ENCODE measurements around the gene PBXIP1.

PBXIP1 gene

GRCh38 chr1:154955718-154956543 is at the start of gene PBXIP1:
Gene PBXIP1 (minus strand): TSS chr1:154956099. CDS start chr1:154953721, 2,378 bp downstream.
- H3K27ac Mint-ChIP-seq: peak within 1 kb of the TSS; percentile 96
- H3K36me3 Mint-ChIP-seq (ENCODE audit: low read depth): peaks cover 36% of the 10 kb centered on the region
- H3K4me1 Mint-ChIP-seq (ENCODE audit: low read depth): peaks cover 84% of the 10 kb centered on the region
- no peaks in the 10 kb centered on the region for H3K27me3 Mint-ChIP-seq
- H3K4me3 Mint-ChIP-seq: peak within 1 kb of the TSS; percentile 89
- DNase-seq: peak; percentile 77
- H3K9me3 Mint-ChIP-seq: no peaks in the 10 kb centered on the region

GRCh38 chr1:155005076-155006011 is 49.4 kb upstream of the PBXIP1 start:
- H3K36me3 Mint-ChIP-seq (ENCODE audit: low read depth): peaks cover 25% of the 10 kb centered on the region
- no peaks in the 10 kb centered on the region for H3K9me3 Mint-ChIP-seq
- H3K27me3 Mint-ChIP-seq: no peaks in the 10 kb centered on the region
- DNase-seq: no peak
- peak overlapping the region; percentile 91 for H3K27ac Mint-ChIP-seq
- H3K4me3 Mint-ChIP-seq: peak overlapping the region; percentile 66
- peaks cover 64% of the 10 kb centered on the region for H3K4me1 Mint-ChIP-seq (ENCODE audit: low read depth)

GRCh38 chr1:155004352-155005075 is 48.6 kb upstream of the PBXIP1 start:
- H3K27ac Mint-ChIP-seq: peak overlapping the region; percentile 91
- H3K4me3 Mint-ChIP-seq: peak overlapping the region; percentile 92
- H3K4me1 Mint-ChIP-seq (ENCODE audit: low read depth): peaks cover 63% of the 10 kb centered on the region
- peaks cover 17% of the 10 kb centered on the region for H3K36me3 Mint-ChIP-seq (ENCODE audit: low read depth)
- H3K9me3 Mint-ChIP-seq: no peaks in the 10 kb centered on the region
- DNase-seq: peak; percentile 46
- H3K27me3 Mint-ChIP-seq: no peaks in the 10 kb centered on the region

GRCh38 chr1:155003766-155004351 is 48.0 kb upstream of the PBXIP1 start:
- no peaks in the 10 kb centered on the region for H3K27me3 Mint-ChIP-seq
- peaks cover 66% of the 10 kb centered on the region for H3K4me1 Mint-ChIP-seq (ENCODE audit: low read depth)
- DNase-seq: peak; percentile 49
- H3K27ac Mint-ChIP-seq: peak overlapping the region; percentile 92
- no peaks in the 10 kb centered on the region for H3K9me3 Mint-ChIP-seq
- peak overlapping the region; percentile 92 for H3K4me3 Mint-ChIP-seq
- peaks cover 13% of the 10 kb centered on the region for H3K36me3 Mint-ChIP-seq (ENCODE audit: low read depth)

- Mint-ChIP-seq H3K4me1 (ENCODE audit: low read depth) (peaks cover 66% of the 10 kb centered on the region), H3K4me3 (peak overlapping the region; percentile 92), H3K9me3 (no peaks in the 10 kb centered on the region), H3K36me3 (ENCODE audit: low read depth) (peaks cover 12% of the 10 kb centered on the region), H3K27me3 (no peaks in the 10 kb centered on the region), H3K27ac (peak overlapping the region; percentile 92)
- peak; percentile 59 for DNase-seq
Observed at GRCh38 chr1:155003227-155003765, 47.4 kb upstream of the PBXIP1 start.

- H3K27ac Mint-ChIP-seq: peak within 1 kb of the TSS; percentile 94
- H3K4me3 Mint-ChIP-seq: peak within 1 kb of the TSS; percentile 92
- H3K36me3 Mint-ChIP-seq (ENCODE audit: low read depth): peaks cover 12% of the 10 kb centered on the region
- no peaks in the 10 kb centered on the region for H3K27me3 Mint-ChIP-seq
- peaks cover 69% of the 10 kb centered on the region for H3K4me1 Mint-ChIP-seq (ENCODE audit: low read depth)
- no peaks in the 10 kb centered on the region for H3K9me3 Mint-ChIP-seq
- DNase-seq: peak; percentile 55
Observed at GRCh38 chr1:155002464-155003226, 46.7 kb upstream of the PBXIP1 start, which contains the start of gene ZBTB7B. Gene ZBTB7B (plus strand): TSS chr1:155002802. CDS start chr1:155014661, 11,859 bp downstream.

GRCh38 chr1:155001675-155002463 is 46.0 kb upstream of the PBXIP1 start:
- Mint-ChIP-seq H3K4me3 (peak overlapping the region; percentile 83), H3K9me3 (no peaks in the 10 kb centered on the region), H3K27ac (peak overlapping the region; percentile 94), H3K4me1 (ENCODE audit: low read depth) (peaks cover 68% of the 10 kb centered on the region), H3K27me3 (no peaks in the 10 kb centered on the region), H3K36me3 (ENCODE audit: low read depth) (peaks cover 12% of the 10 kb centered on the region)
- DNase-seq: peak; percentile 97

GRCh38 chr1:155001425-155001674 is 45.5 kb upstream of the PBXIP1 start:
- Mint-ChIP-seq H3K36me3 (ENCODE audit: low read depth) (peaks cover 12% of the 10 kb centered on the region), H3K4me3 (peak overlapping the region; percentile 83), H3K9me3 (no peaks in the 10 kb centered on the region), H3K27ac (peak overlapping the region; percentile 94), H3K4me1 (ENCODE audit: low read depth) (peaks cover 63% of the 10 kb centered on the region), H3K27me3 (no peaks in the 10 kb centered on the region)
- peak; percentile 79 for DNase-seq

GRCh38 chr1:155000726-155001424 is 45.0 kb upstream of the PBXIP1 start:
- DNase-seq: peak; percentile 89
- no peaks in the 10 kb centered on the region for H3K27me3 Mint-ChIP-seq
- peak overlapping the region; percentile 94 for H3K27ac Mint-ChIP-seq
- H3K4me3 Mint-ChIP-seq: peak overlapping the region; percentile 83
- peaks cover 60% of the 10 kb centered on the region for H3K4me1 Mint-ChIP-seq (ENCODE audit: low read depth)
- H3K9me3 Mint-ChIP-seq: no peaks in the 10 kb centered on the region
- peaks cover 12% of the 10 kb centered on the region for H3K36me3 Mint-ChIP-seq (ENCODE audit: low read depth)

GRCh38 chr1:155000411-155000725 is 44.5 kb upstream of the PBXIP1 start:
- no peak for DNase-seq
- Mint-ChIP-seq H3K27me3 (no peaks in the 10 kb centered on the region), H3K36me3 (ENCODE audit: low read depth) (peaks cover 10% of the 10 kb centered on the region)

GRCh38 chr1:154999571-155000410 is 43.9 kb upstream of the PBXIP1 start:
- DNase-seq: peak; percentile 80
- H3K4me1 Mint-ChIP-seq (ENCODE audit: low read depth): peaks cover 52% of the 10 kb centered on the region
- H3K27me3 Mint-ChIP-seq: no peaks in the 10 kb centered on the region
- H3K36me3 Mint-ChIP-seq (ENCODE audit: low read depth): peaks cover 10% of the 10 kb centered on the region
- no peaks in the 10 kb centered on the region for H3K9me3 Mint-ChIP-seq
- H3K27ac Mint-ChIP-seq: peak overlapping the region; percentile 96
- peak overlapping the region; percentile 83 for H3K4me3 Mint-ChIP-seq

More at GRCh38 chr1:155000411-155000725, 44.5 kb upstream of the PBXIP1 start:
- Mint-ChIP-seq H3K9me3 (no peaks in the 10 kb centered on the region), H3K27ac (peak overlapping the region; percentile 96), H3K4me3 (peak overlapping the region; percentile 83), H3K4me1 (ENCODE audit: low read depth) (peaks cover 54% of the 10 kb centered on the region)
